ENCODE data around the gene MERTK.

DNA sequence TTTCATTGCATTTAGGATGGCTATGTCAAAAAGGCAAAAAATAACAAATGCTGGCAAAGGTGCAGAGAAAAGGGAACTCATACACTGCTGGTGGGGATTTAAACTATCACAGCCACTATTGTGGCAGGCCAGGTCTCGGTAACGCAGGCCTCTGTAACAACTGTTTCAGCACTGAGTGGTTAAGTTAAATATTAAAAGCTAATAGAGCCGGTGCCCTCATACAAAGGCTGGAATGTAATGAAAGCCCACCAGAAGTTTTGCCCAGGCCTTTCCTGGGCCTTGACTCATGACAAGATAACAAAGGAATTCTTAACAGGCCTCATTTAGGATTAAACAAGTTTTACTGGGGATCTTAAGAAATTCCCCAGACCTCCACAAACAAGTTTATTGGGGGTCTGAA, 10.7 kb downstream of the MERTK start:
- TF ChIP-seq CTCF (IDR thresholded peaks at IDR 0.05; ENCODE audit: poor library complexity) (no peak), EZH2phosphoT487 (IDR thresholded peaks at IDR 0.05; ENCODE audit: low read depth, severe bottlenecking, unreplicated experiment) (no peak), EZH2 (IDR thresholded peaks at IDR 0.05; ENCODE audit: borderline replicate concordance) (no peak)

Measured in hepatocyte (in vitro differentiated cells).